GM21360 (cell line): ENCODE results near the gene SCRN3.

Experiments
- ATAC-seq: cut with Tn5 transposase; IDR thresholded peaks from one replicate; pipeline ENCODE4 v1.9.1; 2021; ENCODE audit warnings: mild to moderate bottlenecking, moderate library complexity; ENCODE audit not compliant: unreplicated experiment

Gene SCRN3

DNA sequence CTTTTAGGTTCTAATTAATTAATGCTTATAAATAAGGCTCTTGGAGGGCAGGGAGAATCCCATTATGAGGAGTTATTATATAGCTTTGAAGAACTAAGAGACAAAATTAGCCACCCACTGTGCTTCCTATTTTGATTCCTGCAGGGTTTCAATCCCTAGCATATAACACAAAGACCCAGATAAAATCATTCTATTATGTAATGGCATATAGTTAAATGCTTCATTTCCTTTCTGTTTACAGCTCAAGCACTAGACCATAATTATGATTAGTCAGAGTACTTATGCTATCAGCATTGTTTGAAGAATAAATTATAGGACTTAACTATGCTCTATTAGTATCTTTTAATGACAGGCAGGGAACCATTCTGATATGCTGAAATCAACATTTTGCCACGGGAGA lies 82.2 kb downstream of the SCRN3 start:
- ATAC-seq, result no peak
